Nephron (organoid): ENCODE results near the gene GPR17.

Experiments
- H3K27ac Mint-ChIP-seq, 3 experiments: 2 replicates each; pipeline ENCODE4 v1.8.0; 2020; ENCODE audit warnings: mixed read lengths in 3 of 3, mild to moderate bottlenecking in 2 of 3, moderate library complexity in 1 of 3
- H3K27me3 Mint-ChIP-seq: 2 replicates; pipeline ENCODE4 v1.8.0; 2021; ENCODE audit warnings: low read depth, mild to moderate bottlenecking, moderate library complexity, mixed read lengths
- H3K36me3 Mint-ChIP-seq: 2 replicates; pipeline ENCODE4 v1.8.0; 2020; ENCODE audit warnings: low read depth, mixed read lengths
- H3K4me1 Mint-ChIP-seq: 2 replicates; pipeline ENCODE4 v1.8.0; 2020; ENCODE audit warnings: mixed read lengths
- H3K4me3 Mint-ChIP-seq, 3 experiments: 2 replicates each; pipeline ENCODE4 v1.8.0; 2020; ENCODE audit warnings: mild to moderate bottlenecking in 3 of 3, mixed read lengths in 3 of 3, moderate library complexity in 2 of 3
- H3K9me3 Mint-ChIP-seq: 2 replicates; pipeline ENCODE4 v1.8.0; 2020; ENCODE audit warnings: mixed read lengths
- TF ChIP-seq, protein P1 (sequence below), 3 experiments: fragments of 200-600 bp; sonication (generic); IDR thresholded peaks; one replicate each; pipeline ENCODE4 v1.5.0; 2021; ENCODE audit warnings: antibody characterized with exemption in 3 of 3; ENCODE audit not compliant: unreplicated experiment in 3 of 3

GPR17 gene, protein sequence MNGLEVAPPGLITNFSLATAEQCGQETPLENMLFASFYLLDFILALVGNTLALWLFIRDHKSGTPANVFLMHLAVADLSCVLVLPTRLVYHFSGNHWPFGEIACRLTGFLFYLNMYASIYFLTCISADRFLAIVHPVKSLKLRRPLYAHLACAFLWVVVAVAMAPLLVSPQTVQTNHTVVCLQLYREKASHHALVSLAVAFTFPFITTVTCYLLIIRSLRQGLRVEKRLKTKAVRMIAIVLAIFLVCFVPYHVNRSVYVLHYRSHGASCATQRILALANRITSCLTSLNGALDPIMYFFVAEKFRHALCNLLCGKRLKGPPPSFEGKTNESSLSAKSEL

DNA sequence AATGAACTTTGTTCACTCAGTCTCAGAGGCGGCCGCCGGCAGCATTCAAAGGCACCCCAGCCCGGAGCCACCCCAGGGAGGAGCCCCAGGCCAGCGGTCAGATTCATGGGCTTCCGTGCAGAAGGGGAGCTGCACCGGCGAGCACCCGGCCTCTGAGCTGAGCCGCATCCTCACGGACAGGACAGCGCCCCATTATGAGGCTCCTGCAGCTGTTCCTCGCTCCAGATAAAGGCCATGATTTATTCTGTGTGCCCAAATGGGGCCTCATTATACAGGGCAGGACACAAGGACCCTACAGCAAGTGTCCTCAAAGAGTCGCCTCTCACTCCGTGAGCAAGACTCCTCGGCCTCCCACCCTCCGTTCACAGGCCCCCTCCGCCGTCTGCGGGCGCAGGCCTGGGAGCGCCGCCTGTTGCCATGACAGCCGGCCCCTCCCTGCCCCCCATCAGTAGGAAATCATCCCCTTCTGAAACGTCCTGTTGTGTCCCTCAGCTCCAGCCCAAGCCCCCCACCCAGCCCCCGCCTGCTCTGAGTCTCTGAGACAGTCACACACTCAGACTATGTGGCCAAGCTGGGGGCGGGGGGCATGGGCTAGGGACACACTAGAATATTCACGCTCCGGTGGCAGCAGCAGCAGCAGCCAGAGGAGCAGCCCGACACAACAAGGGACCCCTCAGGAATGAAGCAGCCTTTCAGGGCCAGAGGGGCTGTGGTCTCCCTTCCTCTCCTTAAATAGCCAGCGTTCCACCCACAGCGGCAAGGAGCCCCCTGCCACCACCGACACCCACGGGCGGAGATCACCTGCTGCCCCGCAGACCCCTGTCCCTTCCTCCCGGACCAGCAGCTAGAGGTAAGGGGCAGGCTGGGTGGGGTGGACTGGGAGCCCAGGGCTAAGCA is at the start of gene GPR17:
GPR17 (plus strand) TSS at position 759 of the 897 bp plus-strand sequence. CDS start 4,583 bp downstream, outside the sequence.
- Mint-ChIP-seq H3K4me3 (no peak within 1 kb of the TSS), H3K27ac (peak within 1 kb of the TSS in 1 of 3 experiments; percentile 27), H3K9me3 (no peaks in the 10 kb centered on the region), H3K36me3 (no peaks in the 10 kb centered on the region), H3K4me1 (peaks cover 18% of the 10 kb centered on the region), H3K27me3 (peaks cover 3% of the 10 kb centered on the region)
- TF ChIP-seq, protein P1, sequence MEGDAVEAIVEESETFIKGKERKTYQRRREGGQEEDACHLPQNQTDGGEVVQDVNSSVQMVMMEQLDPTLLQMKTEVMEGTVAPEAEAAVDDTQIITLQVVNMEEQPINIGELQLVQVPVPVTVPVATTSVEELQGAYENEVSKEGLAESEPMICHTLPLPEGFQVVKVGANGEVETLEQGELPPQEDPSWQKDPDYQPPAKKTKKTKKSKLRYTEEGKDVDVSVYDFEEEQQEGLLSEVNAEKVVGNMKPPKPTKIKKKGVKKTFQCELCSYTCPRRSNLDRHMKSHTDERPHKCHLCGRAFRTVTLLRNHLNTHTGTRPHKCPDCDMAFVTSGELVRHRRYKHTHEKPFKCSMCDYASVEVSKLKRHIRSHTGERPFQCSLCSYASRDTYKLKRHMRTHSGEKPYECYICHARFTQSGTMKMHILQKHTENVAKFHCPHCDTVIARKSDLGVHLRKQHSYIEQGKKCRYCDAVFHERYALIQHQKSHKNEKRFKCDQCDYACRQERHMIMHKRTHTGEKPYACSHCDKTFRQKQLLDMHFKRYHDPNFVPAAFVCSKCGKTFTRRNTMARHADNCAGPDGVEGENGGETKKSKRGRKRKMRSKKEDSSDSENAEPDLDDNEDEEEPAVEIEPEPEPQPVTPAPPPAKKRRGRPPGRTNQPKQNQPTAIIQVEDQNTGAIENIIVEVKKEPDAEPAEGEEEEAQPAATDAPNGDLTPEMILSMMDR (IDR thresholded peaks at IDR 0.05; ENCODE audit: unreplicated experiment in 3 of 3), result no peak

DNA sequence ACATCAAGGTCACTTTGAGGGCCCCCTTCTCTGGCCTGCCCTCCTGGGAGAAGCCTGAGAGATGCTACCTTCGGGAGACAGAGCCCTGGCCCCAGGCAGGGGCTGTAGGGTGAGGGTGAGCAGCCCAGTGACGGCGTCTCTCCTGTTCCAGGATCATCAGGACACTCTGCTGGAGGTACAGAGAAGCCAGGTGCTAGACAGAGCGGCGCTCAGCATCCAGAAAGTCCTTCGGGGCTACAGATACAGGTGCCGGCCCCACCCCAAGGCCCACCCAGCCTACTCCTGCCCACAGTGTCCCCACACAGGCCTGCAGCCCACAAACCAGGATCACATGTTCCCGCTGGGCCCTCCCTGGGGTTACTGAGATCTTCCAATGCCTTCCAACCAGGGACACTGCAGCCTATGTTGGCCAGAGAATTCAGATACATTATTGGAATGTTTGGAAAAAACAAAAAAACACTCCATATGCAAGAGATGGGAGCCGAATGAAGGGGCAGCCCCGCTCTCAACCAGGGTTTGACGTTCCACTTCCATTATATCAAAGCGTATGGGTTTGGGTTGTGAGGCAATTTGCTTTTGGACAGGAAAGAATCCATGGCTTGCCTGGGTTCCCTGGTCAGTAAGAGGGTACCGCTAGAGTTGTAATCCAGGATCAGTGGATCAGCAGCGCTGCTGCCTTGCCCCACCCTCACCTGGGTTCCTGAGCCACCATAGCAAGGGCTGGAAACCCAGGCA is 49.5 kb upstream of the GPR17 start:
- H3K4me1 Mint-ChIP-seq, result no peaks in the 10 kb centered on the region
- TF ChIP-seq, protein P1 (IDR thresholded peaks at IDR 0.05; ENCODE audit: unreplicated experiment in 3 of 3), result no peak
- H3K4me3 Mint-ChIP-seq, result no peak overlapping the region
- peaks cover 3% of the 10 kb centered on the region for H3K9me3 Mint-ChIP-seq
- no peak overlapping the region for H3K27ac Mint-ChIP-seq
- peaks cover 5% of the 10 kb centered on the region for H3K36me3 Mint-ChIP-seq
- H3K27me3 Mint-ChIP-seq, result no peaks in the 10 kb centered on the region

DNA sequence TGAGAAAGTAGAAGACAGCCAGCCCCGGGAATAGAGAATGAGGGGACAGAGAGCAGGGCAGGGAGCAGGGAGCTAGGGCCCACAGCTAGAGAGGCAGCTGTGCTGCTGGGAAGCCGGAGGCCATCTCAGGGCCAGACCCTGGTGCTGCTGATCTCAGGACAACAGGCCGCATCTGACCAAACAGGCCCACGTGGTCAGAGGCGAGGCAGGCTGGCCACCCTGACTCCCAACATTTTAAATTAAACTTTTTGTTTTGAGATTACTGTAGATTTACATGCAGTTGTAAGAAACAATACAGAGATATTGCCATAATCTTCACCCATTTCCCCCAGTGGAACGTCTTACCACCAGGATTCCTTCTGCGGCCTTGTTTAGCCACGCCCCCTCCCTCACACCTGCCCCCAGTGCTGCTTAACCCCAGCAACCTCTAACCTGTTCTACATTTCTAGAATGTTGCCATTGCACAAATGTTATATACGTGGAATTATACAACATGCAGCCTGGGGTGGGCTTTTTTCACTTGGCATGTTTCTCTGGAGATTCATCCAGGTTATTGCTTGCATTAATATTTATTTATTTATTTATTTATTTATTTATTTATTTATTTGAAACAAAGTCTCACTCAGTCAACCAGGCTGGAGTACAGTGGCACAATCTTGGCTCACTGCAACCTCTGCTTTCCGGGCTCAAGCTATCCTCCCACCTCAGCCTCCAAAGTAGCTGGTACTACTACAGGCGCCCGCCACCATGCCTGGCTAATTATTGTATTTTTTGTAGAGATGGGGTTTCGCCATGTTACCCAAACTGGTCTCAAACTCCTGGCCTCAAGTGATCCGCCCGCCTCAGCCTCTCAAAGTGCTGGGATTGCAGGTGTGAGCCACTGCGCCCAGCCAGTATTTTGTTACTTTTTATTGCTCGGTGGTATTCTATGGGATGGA is 48.6 kb upstream of the GPR17 start:
- Mint-ChIP-seq H3K27ac (no peak overlapping the region), H3K36me3 (peaks cover 9% of the 10 kb centered on the region), H3K4me3 (no peak overlapping the region), H3K27me3 (no peaks in the 10 kb centered on the region), H3K9me3 (peaks cover 3% of the 10 kb centered on the region), H3K4me1 (no peaks in the 10 kb centered on the region)
- TF ChIP-seq, protein P1 (IDR thresholded peaks at IDR 0.05; ENCODE audit: unreplicated experiment in 3 of 3), result no peak

DNA sequence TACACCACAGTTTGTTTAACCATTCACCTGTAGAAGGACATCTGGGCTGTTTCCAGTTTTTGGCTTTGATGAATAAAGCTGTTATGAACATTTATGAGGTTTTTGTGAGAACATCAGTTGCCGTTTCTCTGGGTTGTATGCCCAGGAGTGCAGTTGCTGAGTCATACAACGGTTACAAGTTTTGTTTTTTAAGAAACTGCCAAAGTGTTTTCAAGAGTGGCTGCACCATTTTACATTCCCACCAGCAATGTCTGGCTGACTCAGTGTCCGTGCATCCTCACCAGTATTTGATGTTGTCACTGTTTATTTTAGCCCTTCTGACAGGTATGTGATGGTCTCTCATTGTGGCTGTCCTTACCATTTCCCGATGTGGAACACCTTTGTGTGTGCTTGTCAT is 48.0 kb upstream of the GPR17 start:
- peaks cover 11% of the 10 kb centered on the region for H3K36me3 Mint-ChIP-seq
- no peak overlapping the region for H3K27ac Mint-ChIP-seq
- H3K9me3 Mint-ChIP-seq, result peaks cover 4% of the 10 kb centered on the region
- H3K4me3 Mint-ChIP-seq, result no peak overlapping the region
- H3K27me3 Mint-ChIP-seq, result no peaks in the 10 kb centered on the region
- no peaks in the 10 kb centered on the region for H3K4me1 Mint-ChIP-seq
- TF ChIP-seq, protein P1 (IDR thresholded peaks at IDR 0.05; ENCODE audit: unreplicated experiment in 3 of 3), result no peak

DNA sequence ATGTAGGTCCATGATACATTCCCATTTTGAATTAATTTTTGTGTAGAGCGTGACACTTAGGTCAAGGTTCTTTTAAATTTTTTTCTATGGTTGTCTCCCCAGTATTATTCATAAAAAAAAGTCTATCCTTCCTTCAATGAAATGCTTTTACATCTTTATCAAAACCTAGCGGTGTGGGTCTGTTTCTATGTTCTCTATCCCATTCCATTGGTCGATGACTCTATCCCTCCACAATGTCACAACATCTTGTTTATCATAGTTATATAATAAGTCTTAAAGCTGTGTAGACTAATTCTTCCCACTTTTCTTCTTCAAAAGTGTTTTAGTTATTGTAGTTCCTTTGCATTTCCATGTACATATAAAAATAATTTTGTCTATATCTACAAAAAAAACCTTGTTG is 47.2 kb upstream of the GPR17 start:
- Mint-ChIP-seq H3K4me1 (no peaks in the 10 kb centered on the region), H3K27me3 (no peaks in the 10 kb centered on the region), H3K9me3 (peaks cover 9% of the 10 kb centered on the region), H3K27ac (no peak overlapping the region), H3K36me3 (peaks cover 15% of the 10 kb centered on the region), H3K4me3 (no peak overlapping the region)
- TF ChIP-seq, protein P1 (IDR thresholded peaks at IDR 0.05; ENCODE audit: unreplicated experiment in 3 of 3), result no peak
